ENCODE results near the gene POU2F1.

GRCh38 chr1:167342846-167343245 is 122.2 kb downstream of the POU2F1 start:
- TF ChIP-seq CTCF (IDR thresholded peaks at IDR 0.05; ENCODE audit: insufficient read depth, low read length, poor library complexity, severe bottlenecking) (peak; percentile 45), EZH2phosphoT487 (conservative IDR thresholded peaks at IDR 0.05; ENCODE audit: low read length) (no peak)

All from SU-DHL-6 (cell line).